ENCODE data around the gene CORIN.

CORIN gene

DNA sequence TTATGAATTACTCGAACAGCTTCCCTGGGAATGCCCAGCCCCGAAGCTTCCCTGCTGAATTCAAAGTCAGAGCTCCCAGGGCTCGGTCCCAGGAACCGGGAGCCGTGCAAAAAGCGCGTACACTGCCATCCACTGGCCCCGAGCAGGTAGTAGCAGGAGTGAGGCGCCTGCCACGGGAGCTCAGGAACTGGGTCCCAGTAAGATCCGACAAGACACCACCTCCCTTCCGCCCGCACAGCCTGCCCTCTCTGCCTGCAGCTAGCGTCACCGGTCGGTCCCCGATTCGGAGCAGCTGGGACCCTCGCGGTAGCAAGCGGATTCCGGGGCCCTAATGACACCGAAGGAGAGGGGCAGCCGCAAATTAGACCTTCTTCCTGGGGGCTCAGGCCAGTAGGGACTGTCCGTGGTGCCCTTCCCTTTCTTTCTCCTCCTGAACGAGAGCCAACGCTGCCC, 1.2 kb downstream of the CORIN start:
- Histone ChIP-seq H3K4me3 (ENCODE audit: low read length in 2 of 2) (peak overlapping the region; percentile 75 to 76), H3K9ac (ENCODE audit: low read depth in 1 of 2, low read length in 2 of 2) (peak overlapping the region in 1 of 2 donors; percentile 54), H3K27me3 (ENCODE audit: control insufficient read depth in 2 of 2, insufficient read depth in 2 of 2, low read length in 2 of 2) (peaks cover 3 to 7% of the 10 kb centered on the region in 2 donors), H3K4me1 (ENCODE audit: control insufficient read depth in 2 of 2, insufficient read depth in 2 of 2, low read length in 2 of 2) (peaks cover 6 to 10% of the 10 kb centered on the region in 2 donors), H3K27ac (ENCODE audit: low read depth in 2 of 2, low read length in 2 of 2) (no peak overlapping the region), H3K36me3 (ENCODE audit: control insufficient read depth in 2 of 2, insufficient read depth in 2 of 2, low read length in 2 of 2) (no peaks in the 10 kb centered on the region), H3K9me3 (ENCODE audit: control insufficient read depth in 2 of 2, low read length in 2 of 2) (no peaks in the 10 kb centered on the region)

DNA sequence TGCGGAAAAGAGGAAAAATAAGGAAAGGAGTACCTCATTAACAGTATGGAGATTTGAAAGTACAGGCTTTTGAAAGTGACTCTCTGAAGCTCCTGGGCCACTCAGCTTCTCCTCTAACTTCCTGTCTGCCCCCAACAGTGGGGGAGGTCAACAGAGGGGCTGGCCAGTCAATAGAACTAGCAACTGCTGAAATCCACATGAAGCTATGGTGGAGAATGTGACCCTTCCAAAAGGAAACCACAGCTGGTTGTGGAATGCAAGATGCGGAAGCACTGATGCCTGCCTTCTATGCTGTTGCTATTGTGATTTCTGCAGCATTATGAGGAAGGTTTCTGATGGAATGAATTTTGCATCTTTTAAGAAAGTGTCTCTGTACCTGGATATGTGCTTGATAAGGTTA, 2.4 kb downstream of the CORIN start:
- Histone ChIP-seq H3K27me3 (ENCODE audit: control insufficient read depth in 2 of 2, insufficient read depth in 2 of 2, low read length in 2 of 2) (peaks cover 3 to 7% of the 10 kb centered on the region in 2 donors), H3K9me3 (ENCODE audit: control insufficient read depth in 2 of 2, low read length in 2 of 2) (no peaks in the 10 kb centered on the region), H3K4me3 (ENCODE audit: low read length in 2 of 2) (no peak overlapping the region), H3K27ac (ENCODE audit: low read depth in 2 of 2, low read length in 2 of 2) (no peak overlapping the region), H3K9ac (ENCODE audit: low read depth in 1 of 2, low read length in 2 of 2) (no peak overlapping the region), H3K4me1 (ENCODE audit: control insufficient read depth in 2 of 2, insufficient read depth in 2 of 2, low read length in 2 of 2) (peaks cover 6 to 10% of the 10 kb centered on the region in 2 donors), H3K36me3 (ENCODE audit: control insufficient read depth in 2 of 2, insufficient read depth in 2 of 2, low read length in 2 of 2) (no peaks in the 10 kb centered on the region)

DNA sequence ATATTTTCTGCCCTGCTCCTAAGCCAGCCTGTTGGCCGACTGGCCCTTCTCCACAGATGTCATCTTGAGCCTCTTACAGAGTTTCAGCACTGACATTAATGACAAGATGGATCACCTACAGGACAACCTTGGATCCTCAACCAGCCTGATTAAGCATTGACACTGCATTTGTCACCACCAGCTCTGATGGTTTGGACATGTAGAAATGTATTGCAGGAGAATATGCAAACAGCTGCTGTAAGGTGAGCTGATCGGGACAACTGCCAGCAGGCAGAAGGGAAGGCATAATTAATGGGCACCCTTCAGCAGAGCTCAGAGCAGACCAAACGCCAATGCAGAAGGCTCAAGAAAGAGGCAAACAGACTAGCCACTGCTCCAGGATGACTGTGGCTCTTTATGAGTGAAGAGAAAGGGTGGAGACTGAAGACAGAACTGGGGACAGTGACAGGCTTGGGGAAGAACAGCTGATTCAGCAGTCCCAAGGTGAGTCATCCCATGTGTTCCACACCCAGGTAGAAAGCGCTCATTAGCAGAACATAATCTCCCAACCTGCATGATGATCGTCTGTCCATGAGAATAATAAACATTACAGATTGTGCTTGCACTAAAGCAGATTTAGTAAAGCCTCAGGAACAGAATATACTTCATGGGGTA, 6.7 kb downstream of the CORIN start:
- H3K9me3 ChIP-seq (ENCODE audit: control insufficient read depth in 2 of 2, low read length in 2 of 2) = no peaks in the 10 kb centered on the region
- no peak overlapping the region for H3K9ac ChIP-seq (ENCODE audit: low read depth in 1 of 2, low read length in 2 of 2)
- H3K4me3 ChIP-seq (ENCODE audit: low read length in 2 of 2) = no peak overlapping the region
- no peaks in the 10 kb centered on the region for H3K36me3 ChIP-seq (ENCODE audit: control insufficient read depth in 2 of 2, insufficient read depth in 2 of 2, low read length in 2 of 2)
- no peak overlapping the region for H3K27ac ChIP-seq (ENCODE audit: low read depth in 2 of 2, low read length in 2 of 2)
- peaks cover 3 to 5% of the 10 kb centered on the region in 2 donors for H3K27me3 ChIP-seq (ENCODE audit: control insufficient read depth in 2 of 2, insufficient read depth in 2 of 2, low read length in 2 of 2)
- no peaks in the 10 kb centered on the region for H3K4me1 ChIP-seq (ENCODE audit: control insufficient read depth in 2 of 2, insufficient read depth in 2 of 2, low read length in 2 of 2)

DNA sequence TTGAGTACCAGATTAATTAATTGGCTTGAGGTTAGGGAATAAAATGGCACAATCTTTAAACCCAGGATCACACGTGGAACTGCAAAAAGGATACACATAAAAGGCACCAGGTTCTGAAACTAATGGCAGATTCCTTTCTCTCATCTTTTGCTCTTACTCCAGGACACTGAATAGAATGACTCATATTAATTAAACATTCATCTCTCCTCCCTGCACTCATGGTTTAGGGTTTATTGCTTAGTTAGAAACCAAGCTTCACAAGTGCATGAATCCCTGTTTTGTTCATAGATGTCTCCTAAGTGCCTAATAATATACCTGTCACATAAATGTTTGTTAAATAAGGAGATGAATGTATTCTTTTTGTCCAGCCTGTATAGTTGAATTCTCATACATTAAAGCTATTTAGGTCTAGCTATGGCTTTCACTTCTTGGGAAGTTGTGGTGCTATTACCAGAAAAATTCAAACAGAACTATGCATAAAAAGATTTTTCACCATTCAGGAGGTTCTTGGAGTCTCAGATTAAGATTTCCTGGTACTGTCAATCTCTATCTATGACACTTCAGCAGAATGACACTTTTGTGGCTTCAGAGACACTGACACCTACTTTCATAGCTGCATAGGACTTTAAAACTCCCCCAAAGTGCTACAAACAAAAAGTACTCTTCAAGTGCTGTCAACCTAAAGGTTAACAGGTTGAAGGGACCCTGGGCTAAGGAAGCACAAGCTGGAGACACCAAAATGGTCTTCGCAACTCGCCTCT, 7.4 kb downstream of the CORIN start:
- no peak overlapping the region for H3K27ac ChIP-seq (ENCODE audit: low read depth in 2 of 2, low read length in 2 of 2)
- no peak overlapping the region for H3K9ac ChIP-seq (ENCODE audit: low read depth in 1 of 2, low read length in 2 of 2)
- H3K27me3 ChIP-seq (ENCODE audit: control insufficient read depth in 2 of 2, insufficient read depth in 2 of 2, low read length in 2 of 2) = peaks cover 3 to 5% of the 10 kb centered on the region in 2 donors
- no peaks in the 10 kb centered on the region for H3K4me1 ChIP-seq (ENCODE audit: control insufficient read depth in 2 of 2, insufficient read depth in 2 of 2, low read length in 2 of 2)
- H3K4me3 ChIP-seq (ENCODE audit: low read length in 2 of 2) = no peak overlapping the region
- H3K9me3 ChIP-seq (ENCODE audit: control insufficient read depth in 2 of 2, low read length in 2 of 2) = no peaks in the 10 kb centered on the region
- no peaks in the 10 kb centered on the region for H3K36me3 ChIP-seq (ENCODE audit: control insufficient read depth in 2 of 2, insufficient read depth in 2 of 2, low read length in 2 of 2)

DNA sequence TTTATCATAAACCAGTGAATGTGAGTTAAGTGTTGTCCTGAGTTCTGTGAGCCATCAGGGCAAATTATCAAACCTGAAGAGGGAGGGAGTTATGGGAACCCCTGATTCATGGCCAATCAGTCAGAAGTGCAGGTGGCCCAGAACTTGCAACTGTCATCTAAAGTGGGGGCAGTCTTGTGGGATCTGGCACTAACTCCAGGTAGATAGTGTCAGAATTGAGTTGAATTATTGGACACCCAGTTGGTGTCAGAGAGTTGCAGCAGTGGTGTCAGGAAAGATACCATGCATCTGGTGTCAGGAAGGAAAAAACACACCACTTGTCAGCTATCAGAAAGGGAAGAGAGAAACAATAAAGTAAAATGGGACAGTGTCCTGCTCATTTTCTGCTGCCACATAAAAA, 8.4 kb downstream of the CORIN start:
- no peaks in the 10 kb centered on the region for H3K27me3 ChIP-seq (ENCODE audit: control insufficient read depth in 2 of 2, insufficient read depth in 2 of 2, low read length in 2 of 2)
- H3K36me3 ChIP-seq (ENCODE audit: control insufficient read depth in 2 of 2, insufficient read depth in 2 of 2, low read length in 2 of 2) = no peaks in the 10 kb centered on the region
- no peaks in the 10 kb centered on the region for H3K9me3 ChIP-seq (ENCODE audit: control insufficient read depth in 2 of 2, low read length in 2 of 2)
- no peaks in the 10 kb centered on the region for H3K4me1 ChIP-seq (ENCODE audit: control insufficient read depth in 2 of 2, insufficient read depth in 2 of 2, low read length in 2 of 2)
- H3K27ac ChIP-seq (ENCODE audit: low read depth in 2 of 2, low read length in 2 of 2) = no peak overlapping the region
- no peak overlapping the region for H3K4me3 ChIP-seq (ENCODE audit: low read length in 2 of 2)
- no peak overlapping the region for H3K9ac ChIP-seq (ENCODE audit: low read depth in 1 of 2, low read length in 2 of 2)

DNA sequence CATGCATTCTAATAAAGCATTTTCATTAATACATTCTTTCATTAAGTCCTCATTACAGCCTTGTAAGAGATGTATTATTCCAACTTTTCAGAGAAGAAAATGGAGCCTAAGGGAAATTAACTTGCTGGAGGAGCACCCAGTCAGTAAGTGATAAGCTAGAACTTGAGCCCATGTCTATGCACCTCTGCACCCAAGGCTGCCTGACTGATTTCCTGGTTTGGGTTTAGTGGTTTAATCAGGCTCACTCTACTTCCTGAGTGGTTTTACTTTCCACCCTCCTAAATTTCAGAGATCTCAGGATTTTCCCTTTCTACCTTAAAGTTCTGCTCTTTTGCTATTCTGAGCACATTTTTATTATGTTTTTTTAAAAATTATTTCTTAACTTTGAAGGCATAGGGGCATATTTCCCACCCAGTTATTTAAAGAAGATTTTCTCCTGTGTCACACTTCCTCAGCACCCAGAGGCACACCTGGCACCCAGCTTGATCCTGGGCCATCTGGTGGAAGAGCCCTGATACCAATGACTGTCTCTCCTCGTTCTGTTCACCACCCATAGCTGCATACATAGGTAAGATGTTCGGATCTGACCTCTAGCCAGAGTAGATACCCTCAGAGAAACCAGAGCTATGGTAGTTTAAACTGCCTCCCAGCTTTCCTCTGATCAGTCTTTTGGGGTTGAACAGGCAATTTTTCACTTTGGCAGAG, 10.4 kb downstream of the CORIN start:
- Histone ChIP-seq H3K9me3 (ENCODE audit: control insufficient read depth in 2 of 2, low read length in 2 of 2) (no peaks in the 10 kb centered on the region), H3K4me3 (ENCODE audit: low read length in 2 of 2) (no peak overlapping the region), H3K36me3 (ENCODE audit: control insufficient read depth in 2 of 2, insufficient read depth in 2 of 2, low read length in 2 of 2) (no peaks in the 10 kb centered on the region), H3K9ac (ENCODE audit: low read depth in 1 of 2, low read length in 2 of 2) (no peak overlapping the region), H3K27ac (ENCODE audit: low read depth in 2 of 2, low read length in 2 of 2) (no peak overlapping the region), H3K4me1 (ENCODE audit: control insufficient read depth in 2 of 2, insufficient read depth in 2 of 2, low read length in 2 of 2) (no peaks in the 10 kb centered on the region), H3K27me3 (ENCODE audit: control insufficient read depth in 2 of 2, insufficient read depth in 2 of 2, low read length in 2 of 2) (no peaks in the 10 kb centered on the region)

DNA sequence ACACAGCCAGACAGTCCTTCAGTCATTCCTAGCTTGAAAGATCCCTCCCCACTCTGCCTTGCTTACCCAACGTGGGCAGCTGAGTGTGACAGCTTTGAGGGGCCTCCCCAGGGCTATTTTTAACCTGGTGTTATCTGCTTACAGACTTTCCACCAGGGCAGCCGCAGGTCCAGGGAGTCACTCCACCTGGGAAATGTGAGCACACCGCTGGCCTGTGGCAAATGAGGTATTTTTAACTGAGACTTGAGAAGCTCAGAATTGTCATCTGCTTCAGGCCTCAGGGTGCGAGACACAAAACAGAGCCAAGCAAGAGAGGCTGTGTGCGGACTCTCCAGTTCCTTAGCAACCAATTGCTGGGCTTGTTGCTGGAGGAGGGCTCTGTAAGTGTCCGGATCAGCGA, 13.0 kb downstream of the CORIN start:
- no peak overlapping the region for H3K4me3 ChIP-seq (ENCODE audit: low read length in 2 of 2)
- H3K4me1 ChIP-seq (ENCODE audit: control insufficient read depth in 2 of 2, insufficient read depth in 2 of 2, low read length in 2 of 2) = no peaks in the 10 kb centered on the region
- H3K27me3 ChIP-seq (ENCODE audit: control insufficient read depth in 2 of 2, insufficient read depth in 2 of 2, low read length in 2 of 2) = no peaks in the 10 kb centered on the region
- H3K9ac ChIP-seq (ENCODE audit: low read depth in 1 of 2, low read length in 2 of 2) = no peak overlapping the region
- H3K27ac ChIP-seq (ENCODE audit: low read depth in 2 of 2, low read length in 2 of 2) = no peak overlapping the region
- H3K36me3 ChIP-seq (ENCODE audit: control insufficient read depth in 2 of 2, insufficient read depth in 2 of 2, low read length in 2 of 2) = no peaks in the 10 kb centered on the region
- H3K9me3 ChIP-seq (ENCODE audit: control insufficient read depth in 2 of 2, low read length in 2 of 2) = no peaks in the 10 kb centered on the region

DNA sequence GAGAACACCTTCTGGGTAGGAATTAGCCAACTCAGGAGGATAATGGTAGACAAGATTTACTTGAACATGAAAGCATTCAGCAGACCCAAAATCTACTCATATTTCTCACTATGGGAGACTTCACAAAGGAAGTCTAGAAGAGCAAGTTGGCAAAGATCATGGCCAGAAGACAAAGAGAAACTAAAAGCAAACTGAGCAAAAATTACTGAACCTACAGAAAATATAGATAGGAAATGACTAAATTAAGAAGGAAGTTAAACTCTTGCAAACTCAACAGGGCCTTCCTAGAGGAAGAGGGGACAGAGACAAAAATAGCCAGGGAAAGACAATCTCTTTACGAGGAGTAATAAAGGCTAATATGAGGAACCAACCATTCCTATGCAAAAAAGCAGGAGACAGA, 18.7 kb downstream of the CORIN start:
- H3K27ac ChIP-seq (ENCODE audit: low read depth in 2 of 2, low read length in 2 of 2) = no peak overlapping the region
- H3K27me3 ChIP-seq (ENCODE audit: control insufficient read depth in 2 of 2, insufficient read depth in 2 of 2, low read length in 2 of 2) = no peaks in the 10 kb centered on the region
- H3K36me3 ChIP-seq (ENCODE audit: control insufficient read depth in 2 of 2, insufficient read depth in 2 of 2, low read length in 2 of 2) = no peaks in the 10 kb centered on the region
- no peaks in the 10 kb centered on the region for H3K9me3 ChIP-seq (ENCODE audit: control insufficient read depth in 2 of 2, low read length in 2 of 2)
- no peak overlapping the region for H3K9ac ChIP-seq (ENCODE audit: low read depth in 1 of 2, low read length in 2 of 2)
- no peak overlapping the region for H3K4me3 ChIP-seq (ENCODE audit: low read length in 2 of 2)
- H3K4me1 ChIP-seq (ENCODE audit: control insufficient read depth in 2 of 2, insufficient read depth in 2 of 2, low read length in 2 of 2) = no peaks in the 10 kb centered on the region

DNA sequence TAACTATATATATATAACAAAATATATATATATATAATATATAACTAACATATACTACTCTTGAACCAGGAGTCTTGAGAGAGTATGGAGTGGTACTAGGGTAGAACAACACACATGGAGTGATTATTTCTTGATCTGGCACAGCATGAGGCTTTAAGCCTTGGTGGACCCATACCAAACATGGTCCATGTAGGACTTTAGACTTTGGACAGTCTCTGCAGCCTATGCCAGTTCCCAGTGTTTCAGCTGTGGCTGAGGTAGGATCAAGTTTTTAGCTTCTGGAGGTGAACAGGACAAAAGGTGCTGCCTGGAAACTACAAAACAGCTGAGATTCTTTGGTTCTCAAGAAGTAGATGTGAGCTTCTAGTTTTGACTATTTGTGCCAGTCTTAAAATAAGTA, 20.6 kb downstream of the CORIN start:
- Histone ChIP-seq H3K27me3 (ENCODE audit: control insufficient read depth in 2 of 2, insufficient read depth in 2 of 2, low read length in 2 of 2) (no peaks in the 10 kb centered on the region), H3K27ac (ENCODE audit: low read depth in 2 of 2, low read length in 2 of 2) (no peak overlapping the region), H3K9me3 (ENCODE audit: control insufficient read depth in 2 of 2, low read length in 2 of 2) (no peaks in the 10 kb centered on the region), H3K4me3 (ENCODE audit: low read length in 2 of 2) (no peak overlapping the region), H3K9ac (ENCODE audit: low read depth in 1 of 2, low read length in 2 of 2) (no peak overlapping the region), H3K36me3 (ENCODE audit: control insufficient read depth in 2 of 2, insufficient read depth in 2 of 2, low read length in 2 of 2) (no peaks in the 10 kb centered on the region), H3K4me1 (ENCODE audit: control insufficient read depth in 2 of 2, insufficient read depth in 2 of 2, low read length in 2 of 2) (no peaks in the 10 kb centered on the region)

DNA sequence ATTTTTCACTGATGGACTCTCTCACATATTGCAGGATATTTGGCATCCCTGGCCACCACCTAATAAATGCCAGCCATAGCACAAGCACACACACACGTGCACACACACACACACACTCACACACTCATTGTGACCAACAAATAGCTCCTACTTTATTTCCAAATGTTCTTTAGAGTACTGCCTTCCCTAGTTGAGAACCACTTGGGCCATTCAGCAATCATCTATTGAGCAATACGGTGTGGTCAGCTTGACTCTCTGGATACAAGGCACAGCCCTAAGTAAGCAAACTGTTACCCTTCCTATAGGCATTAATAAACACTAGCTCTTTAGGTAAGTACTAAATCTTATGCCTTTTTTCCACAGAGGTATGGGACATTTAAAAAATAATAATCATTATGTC, 21.1 kb downstream of the CORIN start:
- H3K9ac ChIP-seq (ENCODE audit: low read depth in 1 of 2, low read length in 2 of 2) = no peak overlapping the region
- no peaks in the 10 kb centered on the region for H3K27me3 ChIP-seq (ENCODE audit: control insufficient read depth in 2 of 2, insufficient read depth in 2 of 2, low read length in 2 of 2)
- H3K36me3 ChIP-seq (ENCODE audit: control insufficient read depth in 2 of 2, insufficient read depth in 2 of 2, low read length in 2 of 2) = no peaks in the 10 kb centered on the region
- H3K4me3 ChIP-seq (ENCODE audit: low read length in 2 of 2) = no peak overlapping the region
- no peaks in the 10 kb centered on the region for H3K4me1 ChIP-seq (ENCODE audit: control insufficient read depth in 2 of 2, insufficient read depth in 2 of 2, low read length in 2 of 2)
- no peaks in the 10 kb centered on the region for H3K9me3 ChIP-seq (ENCODE audit: control insufficient read depth in 2 of 2, low read length in 2 of 2)
- H3K27ac ChIP-seq (ENCODE audit: low read depth in 2 of 2, low read length in 2 of 2) = no peak overlapping the region
